Neural progenitor cell (in vitro differentiated cells): Measurements from ENCODE around the gene TMEM130.

ENCODE experiments used
- CTCF ChIP-seq: fragments of 200-600 bp; sonication (generic); IDR thresholded peaks from 2 replicates; pipeline ENCODE4 v1.5.1; 2017; ENCODE audit warnings: antibody characterized with exemption, mild to moderate bottlenecking
- EZH2phosphoT487 ChIP-seq: fragments of 200-600 bp; sonication (generic); IDR thresholded peaks from 2 replicates; pipeline ENCODE4 v1.6.1; 2017; ENCODE audit warnings: antibody characterized with exemption

GRCh38 chr7:98911916-98912315 is 42.1 kb upstream of the TMEM130 start:
- TF ChIP-seq EZH2phosphoT487 = no peak
- TF ChIP-seq CTCF = no peak
